ENCODE data around the gene PBRM1. TPM values are rescaled to one million over a fixed set of nuclear protein-coding genes. Genes with fewer than 3 reads are reported as not detected.

The PBRM1 gene
- total RNA-seq, 3 donors from 2014 or later (not counting 1 experiment from before 2014, with no cell fraction given), result 70.2 to 79.7 (median 76.6) TPM

DNA sequence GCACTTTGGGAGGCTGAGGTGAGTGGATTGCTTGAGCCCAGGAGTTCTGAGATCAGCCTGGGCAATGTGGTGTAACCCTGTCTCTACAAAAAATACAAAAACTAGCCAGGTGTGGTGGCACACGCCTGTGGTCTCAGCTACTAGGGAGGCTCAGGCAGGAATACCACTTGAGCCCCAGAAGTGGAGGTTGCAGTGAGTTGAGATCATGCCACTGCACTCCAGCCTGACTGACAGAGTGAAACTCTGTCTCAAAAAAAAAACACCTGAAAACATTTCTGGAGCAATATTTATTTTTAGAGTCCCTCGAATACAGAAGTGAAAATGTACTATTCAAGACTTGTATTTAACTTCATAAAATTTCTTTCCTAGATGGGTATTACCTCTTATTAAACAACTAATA lies 24.8 kb upstream of the PBRM1 start:
- no peaks in the 10 kb centered on the region for H3K27me3 Mint-ChIP-seq (ENCODE audit: low read depth in 2 of 2)
- Histone ChIP-seq H3K36me3 (ENCODE audit: control insufficient read depth, insufficient read depth, low read length) (peaks cover 11% of the 10 kb centered on the region), H3K4me1 (ENCODE audit: control insufficient read depth, insufficient read depth, low read length) (peaks cover 15% of the 10 kb centered on the region), H3K9me3 (ENCODE audit: control insufficient read depth, insufficient read depth, low read length) (no peaks in the 10 kb centered on the region), H3K27me3 (ENCODE audit: control insufficient read depth, insufficient read depth, low read length) (no peaks in the 10 kb centered on the region), H3K27ac (ENCODE audit: low read length) (no peak overlapping the region), H3K4me3 (ENCODE audit: low read length) (no peak overlapping the region)
- WGBS (ENCODE audit: insufficient coverage), result 82% methylated on average over 1 of the region's 2 CpGs
- no peak for ATAC-seq
- no peak overlapping the region for H3K4me3 Mint-ChIP-seq
- no peaks in the 10 kb centered on the region for H3K36me3 Mint-ChIP-seq
- peaks cover 6% of the 10 kb centered on the region in 2 donors for H3K4me1 Mint-ChIP-seq
- DNase-seq, result no peak
- no peaks in the 10 kb centered on the region for H3K9me3 Mint-ChIP-seq
- intact Hi-C loops (cut with micrococcal nuclease), result no loop called here
- H3K27ac Mint-ChIP-seq, result peak overlapping the region in 1 of 2 donors; percentile 26
- TF ChIP-seq, protein P1, sequence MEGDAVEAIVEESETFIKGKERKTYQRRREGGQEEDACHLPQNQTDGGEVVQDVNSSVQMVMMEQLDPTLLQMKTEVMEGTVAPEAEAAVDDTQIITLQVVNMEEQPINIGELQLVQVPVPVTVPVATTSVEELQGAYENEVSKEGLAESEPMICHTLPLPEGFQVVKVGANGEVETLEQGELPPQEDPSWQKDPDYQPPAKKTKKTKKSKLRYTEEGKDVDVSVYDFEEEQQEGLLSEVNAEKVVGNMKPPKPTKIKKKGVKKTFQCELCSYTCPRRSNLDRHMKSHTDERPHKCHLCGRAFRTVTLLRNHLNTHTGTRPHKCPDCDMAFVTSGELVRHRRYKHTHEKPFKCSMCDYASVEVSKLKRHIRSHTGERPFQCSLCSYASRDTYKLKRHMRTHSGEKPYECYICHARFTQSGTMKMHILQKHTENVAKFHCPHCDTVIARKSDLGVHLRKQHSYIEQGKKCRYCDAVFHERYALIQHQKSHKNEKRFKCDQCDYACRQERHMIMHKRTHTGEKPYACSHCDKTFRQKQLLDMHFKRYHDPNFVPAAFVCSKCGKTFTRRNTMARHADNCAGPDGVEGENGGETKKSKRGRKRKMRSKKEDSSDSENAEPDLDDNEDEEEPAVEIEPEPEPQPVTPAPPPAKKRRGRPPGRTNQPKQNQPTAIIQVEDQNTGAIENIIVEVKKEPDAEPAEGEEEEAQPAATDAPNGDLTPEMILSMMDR (IDR thresholded peaks at IDR 0.05), result no peak

DNA sequence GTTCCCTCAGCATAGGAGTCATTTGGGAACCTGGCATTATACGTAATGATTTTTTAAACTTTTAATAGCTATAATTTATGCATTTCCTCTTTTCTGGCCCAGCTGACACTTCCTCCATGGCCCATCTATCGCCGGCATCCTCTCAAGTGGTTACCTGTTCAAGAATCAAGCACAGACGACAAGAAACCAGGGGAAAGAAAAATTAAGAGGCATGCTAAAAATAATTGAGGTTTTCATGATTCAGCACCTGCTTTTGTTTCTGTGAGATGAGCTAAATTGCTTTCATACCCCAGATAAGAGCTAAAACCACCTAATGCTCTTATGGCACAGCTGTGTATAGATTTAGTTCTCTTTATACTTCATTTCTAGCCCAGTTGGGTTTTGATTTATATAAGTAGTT lies 21.9 kb upstream of the PBRM1 start:
- peaks cover 11% of the 10 kb centered on the region for H3K36me3 ChIP-seq (ENCODE audit: control insufficient read depth, insufficient read depth, low read length)
- H3K4me3 ChIP-seq (ENCODE audit: low read length), result no peak overlapping the region
- H3K27me3 ChIP-seq (ENCODE audit: control insufficient read depth, insufficient read depth, low read length), result no peaks in the 10 kb centered on the region
- Mint-ChIP-seq H3K27ac (peak overlapping the region; percentile 94 to 95), H3K27me3 (ENCODE audit: low read depth in 2 of 2) (no peaks in the 10 kb centered on the region), H3K4me3 (peak overlapping the region; percentile 78), H3K9me3 (no peaks in the 10 kb centered on the region), H3K4me1 (peaks cover 14 to 18% of the 10 kb centered on the region in 2 donors), H3K36me3 (no peaks in the 10 kb centered on the region)
- no peak for DNase-seq
- TF ChIP-seq, protein P1 (IDR thresholded peaks at IDR 0.05), result no peak
- no peak for ATAC-seq
- WGBS (ENCODE audit: insufficient coverage), result 0% methylated on average over 1 of the region's 4 CpGs
- peaks cover 29% of the 10 kb centered on the region for H3K4me1 ChIP-seq (ENCODE audit: control insufficient read depth, insufficient read depth, low read length)
- peak overlapping the region; percentile 25 for H3K27ac ChIP-seq (ENCODE audit: low read length)
- H3K9me3 ChIP-seq (ENCODE audit: control insufficient read depth, insufficient read depth, low read length), result no peaks in the 10 kb centered on the region
- intact Hi-C loops (cut with micrococcal nuclease), result no loop called here

DNA sequence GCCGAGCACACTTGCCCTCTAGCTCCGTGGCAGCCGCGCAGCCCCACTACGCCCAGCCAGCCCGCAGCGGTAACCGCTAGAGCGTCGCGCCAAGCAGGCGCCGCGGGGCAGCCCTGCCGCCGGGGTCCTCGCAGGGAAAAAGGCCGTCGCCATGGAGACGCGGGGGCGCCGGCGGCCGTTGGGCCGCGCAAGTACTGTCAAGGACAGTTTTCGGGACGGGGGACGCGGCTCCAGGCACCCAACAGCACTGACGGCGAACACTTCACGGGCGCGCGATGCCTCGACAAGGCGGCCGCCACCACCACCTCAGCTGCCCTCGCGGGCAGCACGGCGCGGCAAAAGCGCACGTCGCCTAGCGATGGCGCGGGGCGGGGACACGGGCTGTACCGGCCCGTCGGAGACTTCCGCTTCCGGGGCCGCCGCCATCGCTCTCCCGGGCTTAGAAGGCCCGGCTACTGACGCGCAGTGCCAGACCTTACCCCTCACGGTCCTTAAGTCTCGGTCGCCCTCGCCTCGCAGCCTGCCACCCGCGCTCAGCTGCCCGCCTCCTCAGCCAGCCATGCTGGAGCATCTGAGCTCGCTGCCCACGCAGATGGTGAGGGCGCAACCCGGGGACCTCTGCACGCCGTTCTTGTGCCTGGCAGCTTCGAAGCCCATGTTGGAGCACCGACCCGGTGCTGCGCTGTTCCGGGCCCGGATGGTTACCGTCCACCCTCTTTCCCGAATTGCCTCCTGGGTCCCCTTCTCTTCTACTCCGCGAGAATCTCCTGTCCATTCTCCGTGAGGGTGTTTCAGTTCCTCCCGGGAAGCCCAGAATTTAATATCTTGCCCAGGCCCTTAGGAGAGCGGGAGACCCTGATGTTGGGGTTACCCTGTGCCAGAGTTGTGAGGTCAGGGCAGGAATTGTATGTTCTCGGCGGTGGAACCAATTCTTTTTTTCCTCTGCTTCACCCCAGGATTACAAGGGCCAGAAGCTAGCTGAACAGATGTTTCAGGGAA lies 20.3 kb upstream of the PBRM1 start, which contains the start of the genes GLT8D1 and SPCS1:
Gene GLT8D1 (minus strand): TSS at position 104 of the 999 bp plus-strand sequence. CDS start 5,331 bp downstream, outside the sequence.
Gene SPCS1 (plus strand): TSS at position 419 of the 999 bp plus-strand sequence. CDS start 141 bp downstream, at position 560.
- peak within 1 kb of the TSS; percentile 92 for H3K4me3 Mint-ChIP-seq
- intact Hi-C loops (cut with micrococcal nuclease), result loop anchor here (1.0 kb wide), 1 partner anchor 21 kb away; the partner anchor contains the start of gene PBRM1
- no peaks in the 10 kb centered on the region for H3K36me3 Mint-ChIP-seq
- Histone ChIP-seq H3K27ac (ENCODE audit: low read length) (peak within 1 kb of the TSS; percentile 83), H3K4me1 (ENCODE audit: control insufficient read depth, insufficient read depth, low read length) (peaks cover 29% of the 10 kb centered on the region), H3K4me3 (ENCODE audit: low read length) (peak within 1 kb of the TSS; percentile 66), H3K9me3 (ENCODE audit: control insufficient read depth, insufficient read depth, low read length) (no peaks in the 10 kb centered on the region), H3K36me3 (ENCODE audit: control insufficient read depth, insufficient read depth, low read length) (peaks cover 11% of the 10 kb centered on the region), H3K27me3 (ENCODE audit: control insufficient read depth, insufficient read depth, low read length) (no peaks in the 10 kb centered on the region)
- H3K27me3 Mint-ChIP-seq (ENCODE audit: low read depth in 2 of 2), result no peaks in the 10 kb centered on the region
- WGBS (ENCODE audit: insufficient coverage), result under 1% methylated on average over 94 of the region's 94 CpGs
- DNase-seq (peak; percentile 90 to 93), ATAC-seq (peak; percentile 90 to 96 (median 91))
- H3K4me1 Mint-ChIP-seq, result peaks cover 14 to 18% of the 10 kb centered on the region in 2 donors
- H3K9me3 Mint-ChIP-seq, result no peaks in the 10 kb centered on the region
- TF ChIP-seq, protein P1 (IDR thresholded peaks at IDR 0.05), result no peak
- H3K27ac Mint-ChIP-seq, result peak within 1 kb of the TSS; percentile 94 to 95

All from natural killer cell (primary cell).